Measurements from ENCODE around the gene TOB1. TPM values are rescaled to one million over a fixed set of nuclear protein-coding genes. Genes with fewer than 3 reads are reported as not detected.

Gene TOB1
- total and polyA plus RNA-seq, 9 of the 15 experiments (the other 6 are each of a cell fraction or from before 2014, with no cell fraction given) = 4.8 to 63.7 (median 13.2) TPM

DNA sequence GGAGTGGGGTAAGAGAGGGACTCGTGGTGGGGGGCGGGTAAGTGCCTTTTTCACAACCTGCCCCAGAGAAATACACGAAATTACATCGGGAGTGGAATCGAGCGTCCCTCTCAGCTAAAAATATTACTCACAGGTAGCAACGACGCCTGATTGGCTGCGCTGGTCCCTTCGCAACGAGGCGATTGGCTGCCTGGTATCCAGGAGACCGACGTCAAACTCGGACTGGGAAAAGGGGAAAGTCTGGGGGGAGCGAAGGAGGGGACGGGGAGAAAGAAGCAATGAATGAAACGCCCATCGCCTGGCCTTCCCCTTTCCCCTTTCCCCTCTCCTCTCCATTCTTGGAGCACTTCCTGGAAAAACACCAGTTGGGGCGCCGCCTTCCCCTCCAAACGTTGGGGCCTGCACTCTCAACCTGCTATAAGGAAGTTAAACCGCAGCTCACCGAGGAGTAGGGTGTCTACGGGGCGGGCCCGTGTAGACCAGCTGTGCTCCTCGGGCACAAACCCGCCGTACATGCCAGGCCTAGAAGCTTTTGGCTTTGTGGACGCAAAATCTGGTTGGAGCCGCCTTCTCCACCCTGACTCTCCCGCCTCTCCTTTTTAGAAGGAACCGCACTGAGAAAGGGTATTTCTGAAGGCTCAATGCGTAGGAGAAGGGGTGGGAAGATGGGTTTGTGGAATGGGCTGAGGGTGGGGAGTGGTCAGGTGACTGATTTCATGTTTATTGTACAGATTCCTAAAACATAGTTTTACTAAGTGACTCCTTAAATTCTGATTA, 1.4 kb upstream of the TOB1 start (continued):
- TF ChIP-seq, protein P1, sequence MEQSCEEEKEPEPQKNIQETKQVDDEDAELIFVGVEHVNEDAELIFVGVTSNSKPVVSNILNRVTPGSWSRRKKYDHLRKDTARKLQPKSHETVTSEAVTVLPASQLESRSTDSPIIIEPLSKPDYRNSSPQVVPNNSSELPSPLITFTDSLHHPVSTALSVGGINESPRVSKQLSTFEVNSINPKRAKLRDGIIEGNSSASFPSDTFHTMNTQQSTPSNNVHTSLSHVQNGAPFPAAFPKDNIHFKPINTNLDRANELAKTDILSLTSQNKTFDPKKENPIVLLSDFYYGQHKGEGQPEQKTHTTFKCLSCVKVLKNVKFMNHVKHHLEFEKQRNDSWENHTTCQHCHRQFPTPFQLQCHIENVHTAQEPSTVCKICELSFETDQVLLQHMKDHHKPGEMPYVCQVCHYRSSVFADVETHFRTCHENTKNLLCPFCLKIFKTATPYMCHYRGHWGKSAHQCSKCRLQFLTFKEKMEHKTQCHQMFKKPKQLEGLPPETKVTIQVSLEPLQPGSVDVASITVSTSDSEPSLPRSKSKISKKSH (CRISPR knock-in tag; IDR thresholded peaks at IDR 0.05) = no peak
- TF ChIP-seq, protein P2, sequence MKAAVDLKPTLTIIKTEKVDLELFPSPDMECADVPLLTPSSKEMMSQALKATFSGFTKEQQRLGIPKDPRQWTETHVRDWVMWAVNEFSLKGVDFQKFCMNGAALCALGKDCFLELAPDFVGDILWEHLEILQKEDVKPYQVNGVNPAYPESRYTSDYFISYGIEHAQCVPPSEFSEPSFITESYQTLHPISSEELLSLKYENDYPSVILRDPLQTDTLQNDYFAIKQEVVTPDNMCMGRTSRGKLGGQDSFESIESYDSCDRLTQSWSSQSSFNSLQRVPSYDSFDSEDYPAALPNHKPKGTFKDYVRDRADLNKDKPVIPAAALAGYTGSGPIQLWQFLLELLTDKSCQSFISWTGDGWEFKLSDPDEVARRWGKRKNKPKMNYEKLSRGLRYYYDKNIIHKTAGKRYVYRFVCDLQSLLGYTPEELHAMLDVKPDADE (conservative IDR thresholded peaks at IDR 0.05; ENCODE audit: control insufficient read depth, low read depth, low read length) = no peak
- no peak for TF ChIP-seq ZSCAN32 (CRISPR knock-in tag; IDR thresholded peaks at IDR 0.05)
- no peak for TF ChIP-seq ZNF311 (CRISPR knock-in tag; IDR thresholded peaks at IDR 0.05)
- TF ChIP-seq, protein P3, sequence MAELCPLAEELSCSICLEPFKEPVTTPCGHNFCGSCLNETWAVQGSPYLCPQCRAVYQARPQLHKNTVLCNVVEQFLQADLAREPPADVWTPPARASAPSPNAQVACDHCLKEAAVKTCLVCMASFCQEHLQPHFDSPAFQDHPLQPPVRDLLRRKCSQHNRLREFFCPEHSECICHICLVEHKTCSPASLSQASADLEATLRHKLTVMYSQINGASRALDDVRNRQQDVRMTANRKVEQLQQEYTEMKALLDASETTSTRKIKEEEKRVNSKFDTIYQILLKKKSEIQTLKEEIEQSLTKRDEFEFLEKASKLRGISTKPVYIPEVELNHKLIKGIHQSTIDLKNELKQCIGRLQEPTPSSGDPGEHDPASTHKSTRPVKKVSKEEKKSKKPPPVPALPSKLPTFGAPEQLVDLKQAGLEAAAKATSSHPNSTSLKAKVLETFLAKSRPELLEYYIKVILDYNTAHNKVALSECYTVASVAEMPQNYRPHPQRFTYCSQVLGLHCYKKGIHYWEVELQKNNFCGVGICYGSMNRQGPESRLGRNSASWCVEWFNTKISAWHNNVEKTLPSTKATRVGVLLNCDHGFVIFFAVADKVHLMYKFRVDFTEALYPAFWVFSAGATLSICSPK (IDR thresholded peaks at IDR 0.05; ENCODE audit: borderline replicate concordance) = no peak
- TF ChIP-seq, protein P4, sequence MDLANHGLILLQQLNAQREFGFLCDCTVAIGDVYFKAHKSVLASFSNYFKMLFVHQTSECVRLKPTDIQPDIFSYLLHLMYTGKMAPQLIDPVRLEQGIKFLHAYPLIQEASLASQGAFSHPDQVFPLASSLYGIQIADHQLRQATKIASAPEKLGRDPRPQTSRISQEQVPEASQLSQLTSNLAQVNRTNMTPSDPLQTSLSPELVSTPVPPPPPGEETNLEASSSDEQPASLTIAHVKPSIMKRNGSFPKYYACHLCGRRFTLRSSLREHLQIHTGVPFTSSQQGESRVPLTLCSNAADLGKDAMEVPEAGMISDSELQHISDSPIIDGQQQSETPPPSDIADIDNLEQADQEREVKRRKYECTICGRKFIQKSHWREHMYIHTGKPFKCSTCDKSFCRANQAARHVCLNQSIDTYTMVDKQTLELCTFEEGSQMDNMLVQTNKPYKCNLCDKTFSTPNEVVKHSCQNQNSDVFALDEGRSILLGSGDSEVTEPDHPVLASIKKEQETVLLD (IDR thresholded peaks at IDR 0.05) = peak; percentile 51; the same call in 1 of the 2 replicates
- peak; percentile 84; the same call in 1 of the 2 replicates for TF ChIP-seq PHB (CRISPR knock-in tag; IDR thresholded peaks at IDR 0.05)
- TF ChIP-seq HLTF (IDR thresholded peaks at IDR 0.05) = peak; percentile 82; the same call in 1 of the 2 replicates
- TF ChIP-seq RAD21 (CRISPR knock-in tag; conservative IDR thresholded peaks at IDR 0.05 in 1 of 2, IDR thresholded peaks at IDR 0.05 in 1 of 2) = 0 out of 4 replicates have a peak, but pooled peaks of 1 of the 2 experiments have one; percentile 16
- TF ChIP-seq, protein P5, sequence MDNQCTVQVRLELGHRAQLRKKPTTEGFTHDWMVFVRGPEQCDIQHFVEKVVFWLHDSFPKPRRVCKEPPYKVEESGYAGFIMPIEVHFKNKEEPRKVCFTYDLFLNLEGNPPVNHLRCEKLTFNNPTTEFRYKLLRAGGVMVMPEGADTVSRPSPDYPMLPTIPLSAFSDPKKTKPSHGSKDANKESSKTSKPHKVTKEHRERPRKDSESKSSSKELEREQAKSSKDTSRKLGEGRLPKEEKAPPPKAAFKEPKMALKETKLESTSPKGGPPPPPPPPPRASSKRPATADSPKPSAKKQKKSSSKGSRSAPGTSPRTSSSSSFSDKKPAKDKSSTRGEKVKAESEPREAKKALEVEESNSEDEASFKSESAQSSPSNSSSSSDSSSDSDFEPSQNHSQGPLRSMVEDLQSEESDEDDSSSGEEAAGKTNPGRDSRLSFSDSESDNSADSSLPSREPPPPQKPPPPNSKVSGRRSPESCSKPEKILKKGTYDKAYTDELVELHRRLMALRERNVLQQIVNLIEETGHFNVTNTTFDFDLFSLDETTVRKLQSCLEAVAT (IDR thresholded peaks at IDR 0.05) = 0 out of 4 replicates have a peak, but pooled peaks of 1 of the 2 experiments have one; percentile 53
- peak; percentile 70 for TF ChIP-seq ATF7 (IDR thresholded peaks at IDR 0.05)
- 0 out of 2 replicates have a peak, but pooled peaks have one; percentile 46 for TF ChIP-seq ZEB2 (IDR thresholded peaks at IDR 0.05)
- TF ChIP-seq PYGO2 (tag; IDR thresholded peaks at IDR 0.05) = no peak
- no peak for TF ChIP-seq MAFK (IDR thresholded peaks at IDR 0.05; ENCODE audit: low read length)
- no peak for TF ChIP-seq NCOA2 (IDR thresholded peaks at IDR 0.05; ENCODE audit: partially characterized antibody in 2 of 2)
- no peak for TF ChIP-seq MAFF (IDR thresholded peaks at IDR 0.05; ENCODE audit: low read length)
- TF ChIP-seq, protein P6, sequence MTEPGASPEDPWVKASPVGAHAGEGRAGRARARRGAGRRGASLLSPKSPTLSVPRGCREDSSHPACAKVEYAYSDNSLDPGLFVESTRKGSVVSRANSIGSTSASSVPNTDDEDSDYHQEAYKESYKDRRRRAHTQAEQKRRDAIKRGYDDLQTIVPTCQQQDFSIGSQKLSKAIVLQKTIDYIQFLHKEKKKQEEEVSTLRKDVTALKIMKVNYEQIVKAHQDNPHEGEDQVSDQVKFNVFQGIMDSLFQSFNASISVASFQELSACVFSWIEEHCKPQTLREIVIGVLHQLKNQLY (CRISPR knock-in tag; conservative IDR thresholded peaks at IDR 0.05) = no peak
- no peak; the same call in 1 of the 2 replicates for TF ChIP-seq SMARCE1 (IDR thresholded peaks at IDR 0.05)
- no peak for TF ChIP-seq ZKSCAN1 (IDR thresholded peaks at IDR 0.05; ENCODE audit: low read depth, low read length)
- 0 out of 2 replicates have a peak, but pooled peaks have one; percentile 30 for TF ChIP-seq DIDO1 (tag; IDR thresholded peaks at IDR 0.05; ENCODE audit: low read depth)

Measured in K562 (cell line).